Measurements from ENCODE around the gene ATF7. TPM values are rescaled to one million over a fixed set of nuclear protein-coding genes. Genes with fewer than 3 reads are reported as not detected.

ATF7 gene
- total and polyA plus RNA-seq, 2 experiments from 2014 or later: 9.1 to 13.8 TPM

DNA sequence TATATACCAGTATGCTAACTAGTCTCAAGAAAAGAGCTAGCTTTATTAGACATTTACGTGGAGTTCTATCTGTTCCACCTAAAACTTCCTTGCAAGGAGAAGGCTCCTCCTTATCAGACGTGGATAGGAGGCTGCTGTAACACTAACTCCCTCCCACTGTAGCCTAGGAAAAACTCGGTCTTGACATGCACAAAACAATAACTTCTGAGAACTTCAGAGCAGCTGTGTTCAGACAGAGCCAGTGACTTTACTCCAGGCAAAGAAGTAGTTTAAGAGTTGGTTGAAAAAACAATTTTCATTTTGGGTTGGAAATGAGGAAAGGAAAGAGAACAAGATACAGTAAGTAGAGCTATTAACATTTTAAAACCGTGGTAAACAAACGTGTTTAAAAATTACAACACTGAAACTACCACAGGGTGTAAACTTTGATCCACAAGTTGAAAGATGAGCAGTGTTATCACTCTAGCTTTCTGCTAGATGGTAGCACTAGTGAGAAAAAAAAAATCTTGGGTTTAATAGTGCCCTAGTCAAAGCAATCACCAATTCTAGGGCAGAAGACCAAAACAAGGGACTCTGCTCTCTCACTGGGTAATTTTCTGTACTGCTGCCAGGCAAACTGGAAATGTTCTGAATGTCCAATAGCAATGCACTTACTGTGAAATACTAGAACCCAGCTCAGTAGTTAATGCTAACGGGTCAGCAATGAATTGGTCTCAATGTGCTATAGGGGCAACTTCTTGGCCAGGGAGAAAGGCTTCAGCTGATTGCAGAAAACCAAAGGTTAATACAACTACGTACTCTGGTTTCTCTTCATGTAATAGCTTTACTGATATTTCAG, 2.4 kb downstream of the ATF7 start:
- TF ChIP-seq, protein P1, sequence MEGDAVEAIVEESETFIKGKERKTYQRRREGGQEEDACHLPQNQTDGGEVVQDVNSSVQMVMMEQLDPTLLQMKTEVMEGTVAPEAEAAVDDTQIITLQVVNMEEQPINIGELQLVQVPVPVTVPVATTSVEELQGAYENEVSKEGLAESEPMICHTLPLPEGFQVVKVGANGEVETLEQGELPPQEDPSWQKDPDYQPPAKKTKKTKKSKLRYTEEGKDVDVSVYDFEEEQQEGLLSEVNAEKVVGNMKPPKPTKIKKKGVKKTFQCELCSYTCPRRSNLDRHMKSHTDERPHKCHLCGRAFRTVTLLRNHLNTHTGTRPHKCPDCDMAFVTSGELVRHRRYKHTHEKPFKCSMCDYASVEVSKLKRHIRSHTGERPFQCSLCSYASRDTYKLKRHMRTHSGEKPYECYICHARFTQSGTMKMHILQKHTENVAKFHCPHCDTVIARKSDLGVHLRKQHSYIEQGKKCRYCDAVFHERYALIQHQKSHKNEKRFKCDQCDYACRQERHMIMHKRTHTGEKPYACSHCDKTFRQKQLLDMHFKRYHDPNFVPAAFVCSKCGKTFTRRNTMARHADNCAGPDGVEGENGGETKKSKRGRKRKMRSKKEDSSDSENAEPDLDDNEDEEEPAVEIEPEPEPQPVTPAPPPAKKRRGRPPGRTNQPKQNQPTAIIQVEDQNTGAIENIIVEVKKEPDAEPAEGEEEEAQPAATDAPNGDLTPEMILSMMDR (IDR thresholded peaks at IDR 0.05; ENCODE audit: low read depth, low read length): no peak
- no peaks in the 10 kb centered on the region for H3K9me3 ChIP-seq (ENCODE audit: low read depth)
- no peaks in the 10 kb centered on the region for H3K27me3 ChIP-seq
- peak; percentile 23 to 78 for DNase-seq (ENCODE audit: low read depth in 1 of 2, low spot score in 1 of 2)
- H3K27ac ChIP-seq: peak overlapping the region; percentile 59
- peaks cover 26% of the 10 kb centered on the region for H3K4me1 ChIP-seq (ENCODE audit: low read depth)
- H3K4me3 ChIP-seq: no peak overlapping the region
- H3K36me3 ChIP-seq: no peaks in the 10 kb centered on the region

DNA sequence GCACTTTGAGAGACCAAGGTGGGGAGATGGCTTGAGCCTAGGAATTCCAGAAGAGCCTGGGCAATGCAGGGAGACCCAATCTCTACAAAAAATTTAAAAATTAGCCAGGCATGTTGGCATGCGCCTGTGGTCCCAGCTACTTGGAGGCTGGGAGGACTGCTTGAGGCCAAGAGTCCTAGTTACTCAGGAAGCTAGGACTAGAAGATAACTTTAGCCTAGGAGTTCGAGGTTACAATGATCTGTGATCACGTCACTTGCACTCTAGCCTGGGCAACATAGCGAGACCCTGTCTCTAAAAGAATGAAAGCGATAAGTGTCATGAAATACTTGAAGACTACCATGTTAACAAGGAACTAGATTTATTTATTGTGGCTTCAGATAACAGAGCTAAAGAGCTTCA, 3.5 kb downstream of the ATF7 start:
- H3K27me3 ChIP-seq: no peaks in the 10 kb centered on the region
- TF ChIP-seq, protein P1 (IDR thresholded peaks at IDR 0.05; ENCODE audit: low read depth, low read length): no peak
- H3K27ac ChIP-seq: no peak overlapping the region
- H3K36me3 ChIP-seq: no peaks in the 10 kb centered on the region
- H3K9me3 ChIP-seq (ENCODE audit: low read depth): no peaks in the 10 kb centered on the region
- no peak overlapping the region for H3K4me3 ChIP-seq
- no peak for DNase-seq (ENCODE audit: low read depth in 1 of 2, low spot score in 1 of 2)
- H3K4me1 ChIP-seq (ENCODE audit: low read depth): peaks cover 26% of the 10 kb centered on the region

- Histone ChIP-seq H3K9me3 (ENCODE audit: low read depth) (no peaks in the 10 kb centered on the region), H3K27me3 (no peaks in the 10 kb centered on the region), H3K36me3 (no peaks in the 10 kb centered on the region), H3K4me1 (ENCODE audit: low read depth) (peaks cover 2% of the 10 kb centered on the region), H3K4me3 (no peak overlapping the region), H3K27ac (no peak overlapping the region)
- no peak for DNase-seq (ENCODE audit: low read depth in 1 of 2, low spot score in 1 of 2)
- TF ChIP-seq, protein P1 (IDR thresholded peaks at IDR 0.05; ENCODE audit: low read depth, low read length): no peak
These were observed 7.9 kb downstream of the ATF7 start for GRCh38 chr12:53618275-53618674.

DNA sequence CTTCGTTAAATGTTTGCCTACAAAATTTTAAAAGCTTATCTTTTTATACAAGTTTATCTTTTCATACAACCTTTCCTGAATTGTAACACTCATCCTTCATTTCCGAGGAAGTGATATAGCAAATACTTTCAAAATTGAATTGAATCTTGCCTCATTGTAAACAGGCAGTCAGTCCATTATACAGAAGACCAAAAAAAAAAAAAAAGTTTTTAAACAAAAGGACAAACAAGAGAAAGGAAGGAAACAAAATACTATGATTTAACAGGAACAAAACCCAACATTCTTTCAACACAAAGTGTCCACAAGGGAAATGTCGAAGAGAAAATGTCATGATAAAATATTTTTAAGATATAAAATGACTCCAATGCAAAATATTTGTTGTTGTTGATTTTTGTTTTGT, 8.5 kb downstream of the ATF7 start:
- Histone ChIP-seq H3K4me3 (no peak overlapping the region), H3K36me3 (no peaks in the 10 kb centered on the region), H3K9me3 (ENCODE audit: low read depth) (no peaks in the 10 kb centered on the region), H3K27ac (no peak overlapping the region), H3K4me1 (ENCODE audit: low read depth) (no peaks in the 10 kb centered on the region), H3K27me3 (no peaks in the 10 kb centered on the region)
- no peak for DNase-seq (ENCODE audit: low read depth in 1 of 2, low spot score in 1 of 2)
- TF ChIP-seq, protein P1 (IDR thresholded peaks at IDR 0.05; ENCODE audit: low read depth, low read length): no peak

- no peaks in the 10 kb centered on the region for H3K4me1 ChIP-seq (ENCODE audit: low read depth)
- TF ChIP-seq, protein P1 (IDR thresholded peaks at IDR 0.05; ENCODE audit: low read depth, low read length): no peak
- no peaks in the 10 kb centered on the region for H3K27me3 ChIP-seq
- H3K4me3 ChIP-seq: no peak overlapping the region
- H3K27ac ChIP-seq: no peak overlapping the region
- H3K36me3 ChIP-seq: no peaks in the 10 kb centered on the region
- no peak for DNase-seq (ENCODE audit: low read depth in 1 of 2, low spot score in 1 of 2)
- no peaks in the 10 kb centered on the region for H3K9me3 ChIP-seq (ENCODE audit: low read depth)
These were observed 9.2 kb downstream of the ATF7 start for GRCh38 chr12:53616950-53617349.
